ENCODE measurements around the gene CLCA1. TPM values are rescaled to one million over a fixed set of nuclear protein-coding genes. Genes with fewer than 3 reads are reported as not detected.

The CLCA1 gene
- total and polyA plus RNA-seq, 9 donors: 0.07 to 1.5 (median 0.43) TPM; not detected in 6

DNA sequence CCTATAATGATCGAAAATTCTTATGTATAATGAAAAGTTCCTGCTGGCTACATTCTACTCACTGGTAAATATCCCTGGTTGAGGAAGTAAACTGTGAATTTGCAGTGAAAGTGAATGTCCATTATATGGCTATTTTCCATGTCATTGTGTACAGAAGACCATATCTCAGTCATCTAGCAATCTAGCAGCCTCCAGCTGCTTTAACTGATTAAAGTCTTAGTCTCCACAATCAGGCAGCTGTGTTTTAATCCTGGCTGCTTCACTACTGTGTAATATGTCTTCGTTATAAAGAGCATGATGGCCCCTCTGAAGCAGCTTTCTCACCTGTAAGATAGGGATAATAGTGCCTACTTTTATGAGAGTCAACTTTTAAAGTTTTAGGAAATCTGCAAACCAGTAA is 33.4 kb upstream of the CLCA1 start:
- Histone ChIP-seq H3K4me1 (ENCODE audit: insufficient read depth) (no peaks in the 10 kb centered on the region), H3K27ac (no peak overlapping the region), H3K27me3 (no peaks in the 10 kb centered on the region), H3K9me3 (no peaks in the 10 kb centered on the region), H3K4me3 (no peak overlapping the region), H3K36me3 (no peaks in the 10 kb centered on the region)
- TF ChIP-seq EP300 (IDR thresholded peaks at IDR 0.05) (no peak), POLR2A (IDR thresholded peaks at IDR 0.05) (no peak)
- TF ChIP-seq, protein P1, sequence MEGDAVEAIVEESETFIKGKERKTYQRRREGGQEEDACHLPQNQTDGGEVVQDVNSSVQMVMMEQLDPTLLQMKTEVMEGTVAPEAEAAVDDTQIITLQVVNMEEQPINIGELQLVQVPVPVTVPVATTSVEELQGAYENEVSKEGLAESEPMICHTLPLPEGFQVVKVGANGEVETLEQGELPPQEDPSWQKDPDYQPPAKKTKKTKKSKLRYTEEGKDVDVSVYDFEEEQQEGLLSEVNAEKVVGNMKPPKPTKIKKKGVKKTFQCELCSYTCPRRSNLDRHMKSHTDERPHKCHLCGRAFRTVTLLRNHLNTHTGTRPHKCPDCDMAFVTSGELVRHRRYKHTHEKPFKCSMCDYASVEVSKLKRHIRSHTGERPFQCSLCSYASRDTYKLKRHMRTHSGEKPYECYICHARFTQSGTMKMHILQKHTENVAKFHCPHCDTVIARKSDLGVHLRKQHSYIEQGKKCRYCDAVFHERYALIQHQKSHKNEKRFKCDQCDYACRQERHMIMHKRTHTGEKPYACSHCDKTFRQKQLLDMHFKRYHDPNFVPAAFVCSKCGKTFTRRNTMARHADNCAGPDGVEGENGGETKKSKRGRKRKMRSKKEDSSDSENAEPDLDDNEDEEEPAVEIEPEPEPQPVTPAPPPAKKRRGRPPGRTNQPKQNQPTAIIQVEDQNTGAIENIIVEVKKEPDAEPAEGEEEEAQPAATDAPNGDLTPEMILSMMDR (IDR thresholded peaks at IDR 0.05): no peak
- 40 to 86% (median 59%) methylated on average over 2 of the region's 2 CpGs for WGBS, 3 donors
- intact Hi-C loops (cut with DNase I): no loop called here
- no peak for DNase-seq

DNA sequence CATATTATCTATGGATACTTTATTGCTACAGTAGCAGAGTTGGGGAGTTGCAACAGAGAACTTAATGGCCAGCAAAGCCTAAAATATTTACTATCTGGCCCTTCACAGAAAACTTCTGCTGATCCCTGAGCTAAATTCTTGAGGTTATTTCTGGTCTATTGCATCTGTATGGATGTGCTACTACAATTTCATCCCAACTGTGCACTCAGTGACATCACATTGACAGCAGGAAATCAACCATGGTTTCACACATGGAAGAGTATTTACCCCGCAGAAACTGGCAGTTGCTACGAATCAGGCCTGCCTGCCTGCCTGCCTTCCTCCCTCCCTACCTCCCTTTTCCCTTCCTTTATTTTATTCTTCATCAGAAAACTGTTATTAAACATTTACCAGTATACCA is 32.7 kb upstream of the CLCA1 start:
- no peaks in the 10 kb centered on the region for H3K27me3 ChIP-seq
- DNase-seq: no peak
- H3K27ac ChIP-seq: no peak overlapping the region
- H3K4me3 ChIP-seq: no peak overlapping the region
- no peaks in the 10 kb centered on the region for H3K4me1 ChIP-seq (ENCODE audit: insufficient read depth)
- intact Hi-C loops (cut with DNase I): no loop called here
- H3K36me3 ChIP-seq: no peaks in the 10 kb centered on the region
- H3K9me3 ChIP-seq: no peaks in the 10 kb centered on the region
- WGBS, 3 donors: 71 to 85% (median 83%) methylated on average over 2 of the region's 2 CpGs
- TF ChIP-seq EP300 (IDR thresholded peaks at IDR 0.05) (no peak), POLR2A (IDR thresholded peaks at IDR 0.05) (no peak)
- TF ChIP-seq, protein P1 (IDR thresholded peaks at IDR 0.05): no peak

DNA sequence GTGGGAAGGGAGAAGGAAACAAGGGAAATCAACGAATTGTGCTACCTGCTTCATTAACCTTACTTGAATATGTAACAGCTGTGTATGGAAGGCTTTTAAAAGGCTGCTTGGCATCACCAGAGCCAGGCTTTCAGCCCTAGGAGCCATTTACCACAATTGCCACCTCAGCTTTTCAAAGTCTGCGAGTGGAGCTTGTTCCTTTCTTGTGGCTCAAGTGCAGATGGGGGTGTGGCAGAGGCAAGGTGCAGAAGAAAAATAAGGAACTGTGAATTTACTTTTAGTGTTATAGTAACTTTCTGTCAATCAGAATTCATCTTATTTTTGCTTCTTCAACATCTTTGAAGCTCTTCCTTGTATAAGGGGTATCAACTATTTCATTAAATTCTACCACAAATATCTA is 27.1 kb upstream of the CLCA1 start:
- intact Hi-C loops (cut with DNase I): no loop called here
- no peak overlapping the region for H3K4me3 ChIP-seq
- H3K36me3 ChIP-seq: no peaks in the 10 kb centered on the region
- TF ChIP-seq, protein P1 (IDR thresholded peaks at IDR 0.05): no peak
- no peak for TF ChIP-seq POLR2A (IDR thresholded peaks at IDR 0.05)
- no peak for TF ChIP-seq EP300 (IDR thresholded peaks at IDR 0.05)
- no peaks in the 10 kb centered on the region for H3K4me1 ChIP-seq (ENCODE audit: insufficient read depth)
- no peak overlapping the region for H3K27ac ChIP-seq
- 75 to 84% (median 77%) methylated on average over 2 of the region's 2 CpGs for WGBS, 3 donors
- no peak for DNase-seq
- no peaks in the 10 kb centered on the region for H3K9me3 ChIP-seq
- no peaks in the 10 kb centered on the region for H3K27me3 ChIP-seq

DNA sequence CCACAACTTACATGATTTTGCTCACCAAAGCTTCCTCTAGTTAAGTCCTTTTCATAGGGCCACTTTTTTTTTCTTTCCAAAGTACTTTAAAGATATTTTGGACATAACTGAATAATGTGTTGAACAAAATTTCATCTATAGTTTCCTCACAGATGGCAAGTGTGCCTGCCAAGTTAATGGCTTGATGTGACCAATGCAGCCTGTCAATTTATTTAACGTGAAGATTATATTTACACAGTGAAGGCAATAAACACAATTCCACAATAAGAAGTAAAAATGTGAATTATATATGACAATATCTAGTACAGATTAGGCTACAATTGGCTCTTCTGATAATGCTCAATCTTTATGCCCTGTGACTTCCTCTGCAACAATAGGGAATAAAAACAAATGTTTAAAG is 26.7 kb upstream of the CLCA1 start:
- Histone ChIP-seq H3K27me3 (no peaks in the 10 kb centered on the region), H3K9me3 (no peaks in the 10 kb centered on the region), H3K27ac (no peak overlapping the region), H3K4me1 (ENCODE audit: insufficient read depth) (no peaks in the 10 kb centered on the region), H3K36me3 (no peaks in the 10 kb centered on the region), H3K4me3 (no peak overlapping the region)
- TF ChIP-seq POLR2A (IDR thresholded peaks at IDR 0.05) (no peak), EP300 (IDR thresholded peaks at IDR 0.05) (no peak)
- TF ChIP-seq, protein P1 (IDR thresholded peaks at IDR 0.05): no peak
- no peak for DNase-seq
- 79 to 88% (median 86%) methylated on average over 1 of the region's 1 CpG for WGBS, 3 donors
- intact Hi-C loops (cut with DNase I): no loop called here

DNA sequence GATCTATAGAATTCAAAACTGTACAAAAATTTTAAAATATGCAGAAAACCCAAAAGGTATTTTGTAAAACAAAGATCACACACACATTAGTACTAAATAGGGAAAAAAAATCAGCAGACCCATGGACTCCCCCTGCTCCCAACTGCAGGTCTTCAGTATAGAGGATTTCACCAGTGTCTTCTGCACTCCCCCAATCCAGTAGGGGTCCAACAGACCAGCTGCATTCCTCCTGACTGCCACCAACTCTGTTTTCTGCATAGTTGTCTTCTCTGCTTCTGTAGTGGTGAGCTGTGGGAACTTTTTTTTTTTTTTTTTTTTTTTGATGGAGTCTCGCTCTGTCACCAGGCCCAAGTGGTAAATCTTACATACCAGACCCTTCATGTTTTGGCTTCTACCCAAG is 22.8 kb upstream of the CLCA1 start:
- Histone ChIP-seq H3K36me3 (no peaks in the 10 kb centered on the region), H3K9me3 (no peaks in the 10 kb centered on the region), H3K27me3 (no peaks in the 10 kb centered on the region), H3K4me3 (no peak overlapping the region), H3K4me1 (ENCODE audit: insufficient read depth) (no peaks in the 10 kb centered on the region), H3K27ac (no peak overlapping the region)
- no peak for DNase-seq
- TF ChIP-seq, protein P1 (IDR thresholded peaks at IDR 0.05): no peak
- TF ChIP-seq EP300 (IDR thresholded peaks at IDR 0.05): no peak
- no peak for TF ChIP-seq POLR2A (IDR thresholded peaks at IDR 0.05)
- WGBS, 3 donors: 45 to 69% (median 55%) methylated on average over 1 of the region's 1 CpG
- intact Hi-C loops (cut with DNase I): no loop called here

Data from ovary (tissue), 9 donors.